Retinal pigment epithelial cell (primary cell): ENCODE measurements around the gene NIPAL1.

Experiments
- DNase-seq: peaks from one replicate; pipeline ENCODE4 v3.0.0-alpha.2; 2010; ENCODE audit warnings: low read depth
- H3K4me3 ChIP-seq: 2 replicates; pipeline ENCODE4 v1.5.1; 2011; ENCODE audit warnings: mild to moderate bottlenecking, low read length, control low read depth, moderate library complexity
- CTCF ChIP-seq: conservative IDR thresholded peaks from 2 replicates; pipeline ENCODE4 v1.5.1; 2011; ENCODE audit warnings: low read depth, low read length, control low read depth, inconsistent platforms

NIPAL1 gene

GRCh38 chr4:48058617-48059530 lies 42.3 kb downstream of the NIPAL1 start:
- TF ChIP-seq CTCF: no peak
- no peak overlapping the region for H3K4me3 ChIP-seq
- DNase-seq: no peak

GRCh38 chr4:48064349-48064748 lies 47.8 kb downstream of the NIPAL1 start:
- no peak overlapping the region for H3K4me3 ChIP-seq
- no peak for DNase-seq
- TF ChIP-seq CTCF: no peak

GRCh38 chr4:48065587-48066052 lies 49.0 kb downstream of the NIPAL1 start:
- DNase-seq: no peak
- no peak overlapping the region for H3K4me3 ChIP-seq
- TF ChIP-seq CTCF: no peak

- TF ChIP-seq CTCF: no peak
- no peak for DNase-seq
These were observed 51.0 kb downstream of the NIPAL1 start for GRCh38 chr4:48067536-48067935.

GRCh38 chr4:48068182-48068581 lies 51.6 kb downstream of the NIPAL1 start:
- no peak overlapping the region for H3K4me3 ChIP-seq
- DNase-seq: no peak
- TF ChIP-seq CTCF: no peak

More at GRCh38 chr4:48067536-48067935, 51.0 kb downstream of the NIPAL1 start:
- H3K4me3 ChIP-seq: no peak overlapping the region

- H3K4me3 ChIP-seq: no peak overlapping the region
- DNase-seq: no peak
- no peak for TF ChIP-seq CTCF
These were observed 52.5 kb downstream of the NIPAL1 start for GRCh38 chr4:48069026-48069425.

- peak; percentile 23 for TF ChIP-seq CTCF
- no peak for DNase-seq
- no peak overlapping the region for H3K4me3 ChIP-seq
These were observed 54.6 kb downstream of the NIPAL1 start for GRCh38 chr4:48071191-48071590.
